K562 (cell line): ENCODE measurements around the gene ZMYND19. TPM values are rescaled to one million over a fixed set of nuclear protein-coding genes. Genes with fewer than 3 reads are reported as not detected.

Source experiments
- DDX20 ChIP-seq: fragments of 450-650 bp; IDR thresholded peaks from 2 replicates; pipeline ENCODE4 v1.6.1; 2016; ENCODE audit warnings: missing genetic modification characterization, low read depth, mild to moderate bottlenecking, missing compliant biosample characterization, moderate library complexity
- LARP7 ChIP-seq: fragments of 450-650 bp; IDR thresholded peaks from 2 replicates; pipeline ENCODE4 v1.6.1; 2016
- SMAD4 ChIP-seq: fragments of 250-450 bp; sonication (Bioruptor Pico); conservative IDR thresholded peaks from 2 replicates; pipeline ENCODE4 v1.8.0; 2021; ENCODE audit warnings: inconsistent platforms, mild to moderate bottlenecking, moderate library complexity
- TAL1 ChIP-seq: fragments of 450-650 bp; IDR thresholded peaks from 2 replicates; pipeline ENCODE4 v1.6.1; 2016; ENCODE audit warnings: mild to moderate bottlenecking
- XRCC3 ChIP-seq: fragments of 450-650 bp; IDR thresholded peaks from 2 replicates; pipeline ENCODE4 v1.6.1; 2017; ENCODE audit warnings: mild to moderate bottlenecking, moderate library complexity
- ZEB2 ChIP-seq: fragments of 450-650 bp; IDR thresholded peaks from 2 replicates; pipeline ENCODE4 v1.6.1; 2016
- ZNF311 ChIP-seq: fragments of 250-450 bp; sonication (Bioruptor Pico); IDR thresholded peaks from 2 replicates; pipeline ENCODE4 v1.4.0; 2020; ENCODE audit warnings: mild to moderate bottlenecking, moderate library complexity
- polyA plus RNA-seq, 8 experiments: library from polyadenylated mRNA; depleted of rRNA in 4 of 8; stranded (reverse) in 5 of 8; unstranded in 3 of 8; fragments of >200 nt; fragmentation: Nextera tagmentation in 2 of 8; fragmentation: Illumina TruSeq in 1 of 8; extraction: Ambion mirVana in 2 of 8; extraction: Trizol in 1 of 8; gene quantifications; 2 replicates each; pipeline versions ENCODE4 v1.2.1 to v1.2.3, GENCODE V29; 2011 to 2014; ENCODE audit warnings: inconsistent platforms in 1 of 8, missing spikeins in 1 of 8
- total RNA-seq, 7 experiments: library from RNA; depleted of rRNA in 6 of 7; stranded (reverse); fragments of >200 nt in 6 of 7; fragmentation: Illumina TruSeq in 2 of 7; extraction: Trizol in 2 of 7; gene quantifications; 2 replicates each; pipeline versions ENCODE4 v1.2.1 to v1.2.3, GENCODE V29; 2011 to 2021; ENCODE audit warnings: low replicate concordance in 1 of 7
- TF ChIP-seq, protein P1 (sequence below): fragments of 450-650 bp; IDR thresholded peaks from 2 replicates; pipeline ENCODE4 v1.6.1; 2016; ENCODE audit warnings: mild to moderate bottlenecking, moderate library complexity
- TF ChIP-seq, protein P2 (sequence below): fragments of 250-450 bp; sonication (Bioruptor Pico); IDR thresholded peaks from 2 replicates; pipeline ENCODE4 v1.9.0; 2021; ENCODE audit warnings: mild to moderate bottlenecking
- TF ChIP-seq, protein P3 (sequence below): sonication (generic); formaldehyde crosslinking; IDR thresholded peaks from 2 replicates; pipeline ENCODE4 v1.8.1; 2023; ENCODE audit warnings: mild to moderate bottlenecking, missing genetic modification reagents, moderate library complexity
- TF ChIP-seq, protein P4 (sequence below): sonication (generic); formaldehyde crosslinking; IDR thresholded peaks from 2 replicates; pipeline ENCODE4 v1.8.0; 2022; ENCODE audit warnings: mild to moderate bottlenecking, missing genetic modification reagents, borderline replicate concordance

ZMYND19 gene
- total and polyA plus RNA-seq, 9 of the 15 experiments (the other 6 are each of a cell fraction or from before 2014, with no cell fraction given), result 1.0 to 86.7 (median 44.0) TPM

DNA sequence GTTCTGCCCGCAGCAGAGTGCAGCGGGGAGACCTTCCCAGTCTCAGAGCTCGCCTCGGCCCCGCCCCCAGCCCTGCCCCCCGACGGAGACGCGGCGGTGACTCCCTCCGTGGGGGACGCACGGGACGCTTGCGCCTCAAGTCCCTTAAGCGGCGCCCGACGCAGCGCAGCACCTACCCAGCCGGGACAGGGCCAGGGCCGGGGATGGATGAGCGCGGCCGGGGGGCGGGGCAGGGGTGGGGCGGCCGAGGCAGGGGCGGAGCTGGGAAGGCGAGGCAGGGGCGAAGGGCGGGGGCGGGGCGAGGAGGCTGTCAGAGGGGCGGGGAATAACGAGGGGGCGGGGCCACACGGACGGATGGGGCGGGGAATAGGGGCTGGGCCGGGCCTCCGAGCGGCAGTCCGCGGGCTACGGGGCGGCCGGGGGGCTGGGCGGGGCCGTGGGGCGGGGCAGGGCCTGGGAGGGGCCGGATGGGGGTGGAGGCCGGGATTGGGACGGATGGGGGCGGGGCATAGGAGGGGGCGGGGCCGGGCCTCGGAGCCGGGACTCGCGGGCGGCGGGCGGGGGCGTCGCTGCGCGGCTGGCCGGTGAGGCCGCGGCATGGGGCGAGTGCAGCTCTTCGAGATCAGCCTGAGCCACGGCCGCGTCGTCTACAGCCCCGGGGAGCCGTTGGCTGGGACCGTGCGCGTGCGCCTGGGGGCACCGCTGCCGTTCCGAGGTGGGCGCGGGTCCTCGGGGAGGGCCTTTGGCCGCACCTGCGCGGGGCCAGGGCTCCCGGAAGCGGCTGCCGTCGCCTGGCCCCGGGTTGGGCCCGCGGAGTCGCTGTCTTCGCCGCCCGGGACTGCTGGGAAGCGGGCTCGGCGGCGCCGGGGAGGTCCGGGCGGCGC, 15.1 kb upstream of the ZMYND19 start, which contains the start of gene ARRDC1 (continued):
- TF ChIP-seq, protein P1, sequence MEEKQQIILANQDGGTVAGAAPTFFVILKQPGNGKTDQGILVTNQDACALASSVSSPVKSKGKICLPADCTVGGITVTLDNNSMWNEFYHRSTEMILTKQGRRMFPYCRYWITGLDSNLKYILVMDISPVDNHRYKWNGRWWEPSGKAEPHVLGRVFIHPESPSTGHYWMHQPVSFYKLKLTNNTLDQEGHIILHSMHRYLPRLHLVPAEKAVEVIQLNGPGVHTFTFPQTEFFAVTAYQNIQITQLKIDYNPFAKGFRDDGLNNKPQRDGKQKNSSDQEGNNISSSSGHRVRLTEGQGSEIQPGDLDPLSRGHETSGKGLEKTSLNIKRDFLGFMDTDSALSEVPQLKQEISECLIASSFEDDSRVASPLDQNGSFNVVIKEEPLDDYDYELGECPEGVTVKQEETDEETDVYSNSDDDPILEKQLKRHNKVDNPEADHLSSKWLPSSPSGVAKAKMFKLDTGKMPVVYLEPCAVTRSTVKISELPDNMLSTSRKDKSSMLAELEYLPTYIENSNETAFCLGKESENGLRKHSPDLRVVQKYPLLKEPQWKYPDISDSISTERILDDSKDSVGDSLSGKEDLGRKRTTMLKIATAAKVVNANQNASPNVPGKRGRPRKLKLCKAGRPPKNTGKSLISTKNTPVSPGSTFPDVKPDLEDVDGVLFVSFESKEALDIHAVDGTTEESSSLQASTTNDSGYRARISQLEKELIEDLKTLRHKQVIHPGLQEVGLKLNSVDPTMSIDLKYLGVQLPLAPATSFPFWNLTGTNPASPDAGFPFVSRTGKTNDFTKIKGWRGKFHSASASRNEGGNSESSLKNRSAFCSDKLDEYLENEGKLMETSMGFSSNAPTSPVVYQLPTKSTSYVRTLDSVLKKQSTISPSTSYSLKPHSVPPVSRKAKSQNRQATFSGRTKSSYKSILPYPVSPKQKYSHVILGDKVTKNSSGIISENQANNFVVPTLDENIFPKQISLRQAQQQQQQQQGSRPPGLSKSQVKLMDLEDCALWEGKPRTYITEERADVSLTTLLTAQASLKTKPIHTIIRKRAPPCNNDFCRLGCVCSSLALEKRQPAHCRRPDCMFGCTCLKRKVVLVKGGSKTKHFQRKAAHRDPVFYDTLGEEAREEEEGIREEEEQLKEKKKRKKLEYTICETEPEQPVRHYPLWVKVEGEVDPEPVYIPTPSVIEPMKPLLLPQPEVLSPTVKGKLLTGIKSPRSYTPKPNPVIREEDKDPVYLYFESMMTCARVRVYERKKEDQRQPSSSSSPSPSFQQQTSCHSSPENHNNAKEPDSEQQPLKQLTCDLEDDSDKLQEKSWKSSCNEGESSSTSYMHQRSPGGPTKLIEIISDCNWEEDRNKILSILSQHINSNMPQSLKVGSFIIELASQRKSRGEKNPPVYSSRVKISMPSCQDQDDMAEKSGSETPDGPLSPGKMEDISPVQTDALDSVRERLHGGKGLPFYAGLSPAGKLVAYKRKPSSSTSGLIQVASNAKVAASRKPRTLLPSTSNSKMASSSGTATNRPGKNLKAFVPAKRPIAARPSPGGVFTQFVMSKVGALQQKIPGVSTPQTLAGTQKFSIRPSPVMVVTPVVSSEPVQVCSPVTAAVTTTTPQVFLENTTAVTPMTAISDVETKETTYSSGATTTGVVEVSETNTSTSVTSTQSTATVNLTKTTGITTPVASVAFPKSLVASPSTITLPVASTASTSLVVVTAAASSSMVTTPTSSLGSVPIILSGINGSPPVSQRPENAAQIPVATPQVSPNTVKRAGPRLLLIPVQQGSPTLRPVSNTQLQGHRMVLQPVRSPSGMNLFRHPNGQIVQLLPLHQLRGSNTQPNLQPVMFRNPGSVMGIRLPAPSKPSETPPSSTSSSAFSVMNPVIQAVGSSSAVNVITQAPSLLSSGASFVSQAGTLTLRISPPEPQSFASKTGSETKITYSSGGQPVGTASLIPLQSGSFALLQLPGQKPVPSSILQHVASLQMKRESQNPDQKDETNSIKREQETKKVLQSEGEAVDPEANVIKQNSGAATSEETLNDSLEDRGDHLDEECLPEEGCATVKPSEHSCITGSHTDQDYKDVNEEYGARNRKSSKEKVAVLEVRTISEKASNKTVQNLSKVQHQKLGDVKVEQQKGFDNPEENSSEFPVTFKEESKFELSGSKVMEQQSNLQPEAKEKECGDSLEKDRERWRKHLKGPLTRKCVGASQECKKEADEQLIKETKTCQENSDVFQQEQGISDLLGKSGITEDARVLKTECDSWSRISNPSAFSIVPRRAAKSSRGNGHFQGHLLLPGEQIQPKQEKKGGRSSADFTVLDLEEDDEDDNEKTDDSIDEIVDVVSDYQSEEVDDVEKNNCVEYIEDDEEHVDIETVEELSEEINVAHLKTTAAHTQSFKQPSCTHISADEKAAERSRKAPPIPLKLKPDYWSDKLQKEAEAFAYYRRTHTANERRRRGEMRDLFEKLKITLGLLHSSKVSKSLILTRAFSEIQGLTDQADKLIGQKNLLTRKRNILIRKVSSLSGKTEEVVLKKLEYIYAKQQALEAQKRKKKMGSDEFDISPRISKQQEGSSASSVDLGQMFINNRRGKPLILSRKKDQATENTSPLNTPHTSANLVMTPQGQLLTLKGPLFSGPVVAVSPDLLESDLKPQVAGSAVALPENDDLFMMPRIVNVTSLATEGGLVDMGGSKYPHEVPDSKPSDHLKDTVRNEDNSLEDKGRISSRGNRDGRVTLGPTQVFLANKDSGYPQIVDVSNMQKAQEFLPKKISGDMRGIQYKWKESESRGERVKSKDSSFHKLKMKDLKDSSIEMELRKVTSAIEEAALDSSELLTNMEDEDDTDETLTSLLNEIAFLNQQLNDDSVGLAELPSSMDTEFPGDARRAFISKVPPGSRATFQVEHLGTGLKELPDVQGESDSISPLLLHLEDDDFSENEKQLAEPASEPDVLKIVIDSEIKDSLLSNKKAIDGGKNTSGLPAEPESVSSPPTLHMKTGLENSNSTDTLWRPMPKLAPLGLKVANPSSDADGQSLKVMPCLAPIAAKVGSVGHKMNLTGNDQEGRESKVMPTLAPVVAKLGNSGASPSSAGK, result peak; percentile 33; the same call in 1 of the 2 replicates
- TF ChIP-seq, protein P2, sequence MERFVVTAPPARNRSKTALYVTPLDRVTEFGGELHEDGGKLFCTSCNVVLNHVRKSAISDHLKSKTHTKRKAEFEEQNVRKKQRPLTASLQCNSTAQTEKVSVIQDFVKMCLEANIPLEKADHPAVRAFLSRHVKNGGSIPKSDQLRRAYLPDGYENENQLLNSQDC (CRISPR knock-in tag), result no peak
- TF ChIP-seq ZNF311 (CRISPR knock-in tag) (no peak), TAL1 (no peak), SMAD4 (CRISPR knock-in tag) (peak; percentile 65), DDX20 (tag) (no peak), ZEB2 (no peak), XRCC3 (no peak), LARP7 (no peak)
- TF ChIP-seq, protein P3, sequence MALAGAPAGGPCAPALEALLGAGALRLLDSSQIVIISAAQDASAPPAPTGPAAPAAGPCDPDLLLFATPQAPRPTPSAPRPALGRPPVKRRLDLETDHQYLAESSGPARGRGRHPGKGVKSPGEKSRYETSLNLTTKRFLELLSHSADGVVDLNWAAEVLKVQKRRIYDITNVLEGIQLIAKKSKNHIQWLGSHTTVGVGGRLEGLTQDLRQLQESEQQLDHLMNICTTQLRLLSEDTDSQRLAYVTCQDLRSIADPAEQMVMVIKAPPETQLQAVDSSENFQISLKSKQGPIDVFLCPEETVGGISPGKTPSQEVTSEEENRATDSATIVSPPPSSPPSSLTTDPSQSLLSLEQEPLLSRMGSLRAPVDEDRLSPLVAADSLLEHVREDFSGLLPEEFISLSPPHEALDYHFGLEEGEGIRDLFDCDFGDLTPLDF (CRISPR knock-in tag), result peak; percentile 33; the same call in 1 of the 2 replicates
- TF ChIP-seq, protein P4, sequence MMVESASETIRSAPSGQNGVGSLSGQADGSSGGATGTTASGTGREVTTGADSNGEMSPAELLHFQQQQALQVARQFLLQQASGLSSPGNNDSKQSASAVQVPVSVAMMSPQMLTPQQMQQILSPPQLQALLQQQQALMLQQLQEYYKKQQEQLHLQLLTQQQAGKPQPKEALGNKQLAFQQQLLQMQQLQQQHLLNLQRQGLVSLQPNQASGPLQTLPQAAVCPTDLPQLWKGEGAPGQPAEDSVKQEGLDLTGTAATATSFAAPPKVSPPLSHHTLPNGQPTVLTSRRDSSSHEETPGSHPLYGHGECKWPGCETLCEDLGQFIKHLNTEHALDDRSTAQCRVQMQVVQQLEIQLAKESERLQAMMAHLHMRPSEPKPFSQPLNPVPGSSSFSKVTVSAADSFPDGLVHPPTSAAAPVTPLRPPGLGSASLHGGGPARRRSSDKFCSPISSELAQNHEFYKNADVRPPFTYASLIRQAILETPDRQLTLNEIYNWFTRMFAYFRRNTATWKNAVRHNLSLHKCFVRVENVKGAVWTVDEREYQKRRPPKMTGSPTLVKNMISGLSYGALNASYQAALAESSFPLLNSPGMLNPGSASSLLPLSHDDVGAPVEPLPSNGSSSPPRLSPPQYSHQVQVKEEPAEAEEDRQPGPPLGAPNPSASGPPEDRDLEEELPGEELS (CRISPR knock-in tag), result no peak
